ENCODE data around the gene DNAJB6. TPM values are rescaled to one million over a fixed set of nuclear protein-coding genes. Genes with fewer than 3 reads are reported as not detected.

DNAJB6 gene
- total RNA-seq, 1 experiment from 2014 or later: 124 TPM

DNA sequence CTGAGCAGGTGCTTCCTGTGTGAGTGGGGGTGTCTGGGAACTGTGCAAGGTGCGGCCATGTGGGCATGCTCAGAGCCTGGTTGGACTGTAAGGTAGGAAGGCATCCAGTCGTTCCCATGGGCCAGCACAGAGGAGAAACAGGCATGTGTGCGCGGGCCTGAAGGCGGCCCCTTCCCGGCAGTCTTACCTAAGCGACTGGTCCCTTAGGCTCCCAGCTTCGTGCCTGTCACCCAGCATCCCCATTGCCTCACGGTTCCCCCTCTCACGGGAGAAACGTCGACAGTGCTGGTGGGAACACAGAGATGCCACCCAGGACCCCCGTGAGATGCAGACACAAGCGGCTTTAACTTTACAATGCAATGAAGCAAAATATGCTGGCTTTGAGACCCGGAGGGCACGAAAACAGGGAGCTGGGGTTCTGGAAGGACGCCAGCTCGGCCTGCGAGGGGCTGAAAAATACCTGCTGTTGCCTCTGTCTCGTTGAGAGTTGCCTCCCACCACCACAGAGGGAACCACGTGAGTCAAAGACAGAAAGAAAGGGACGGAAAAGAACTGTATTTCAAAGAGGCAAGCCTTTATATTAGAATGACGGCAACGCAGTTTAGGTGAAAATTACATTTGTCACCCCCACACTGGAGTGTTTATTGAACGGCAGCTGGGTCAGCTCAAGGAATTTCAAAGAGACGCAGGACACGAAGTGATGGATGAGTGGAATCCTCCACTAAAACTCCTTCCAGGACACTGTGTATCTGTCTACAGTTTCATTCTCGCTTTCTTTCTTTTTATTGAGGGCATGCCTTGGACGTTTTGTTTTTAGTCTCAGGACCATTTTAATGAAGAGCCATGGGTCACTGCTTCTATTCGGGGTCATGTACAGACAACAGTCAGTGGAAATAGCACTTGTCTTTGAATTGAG is 128.4 kb downstream of the DNAJB6 start:
- H3K4me3 Mint-ChIP-seq (ENCODE audit: unreplicated experiment): no peak overlapping the region
- peaks cover 26% of the 10 kb centered on the region for H3K27me3 Mint-ChIP-seq (ENCODE audit: insufficient read depth, unreplicated experiment)
- POLR2A ChIA-PET: no interaction called here
- DNase-seq (ENCODE audit: unreplicated experiment): no peak
- TF ChIP-seq, protein P1, sequence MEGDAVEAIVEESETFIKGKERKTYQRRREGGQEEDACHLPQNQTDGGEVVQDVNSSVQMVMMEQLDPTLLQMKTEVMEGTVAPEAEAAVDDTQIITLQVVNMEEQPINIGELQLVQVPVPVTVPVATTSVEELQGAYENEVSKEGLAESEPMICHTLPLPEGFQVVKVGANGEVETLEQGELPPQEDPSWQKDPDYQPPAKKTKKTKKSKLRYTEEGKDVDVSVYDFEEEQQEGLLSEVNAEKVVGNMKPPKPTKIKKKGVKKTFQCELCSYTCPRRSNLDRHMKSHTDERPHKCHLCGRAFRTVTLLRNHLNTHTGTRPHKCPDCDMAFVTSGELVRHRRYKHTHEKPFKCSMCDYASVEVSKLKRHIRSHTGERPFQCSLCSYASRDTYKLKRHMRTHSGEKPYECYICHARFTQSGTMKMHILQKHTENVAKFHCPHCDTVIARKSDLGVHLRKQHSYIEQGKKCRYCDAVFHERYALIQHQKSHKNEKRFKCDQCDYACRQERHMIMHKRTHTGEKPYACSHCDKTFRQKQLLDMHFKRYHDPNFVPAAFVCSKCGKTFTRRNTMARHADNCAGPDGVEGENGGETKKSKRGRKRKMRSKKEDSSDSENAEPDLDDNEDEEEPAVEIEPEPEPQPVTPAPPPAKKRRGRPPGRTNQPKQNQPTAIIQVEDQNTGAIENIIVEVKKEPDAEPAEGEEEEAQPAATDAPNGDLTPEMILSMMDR (IDR thresholded peaks at IDR 0.05; ENCODE audit: unreplicated experiment): no peak
- no peaks in the 10 kb centered on the region for H3K9me3 Mint-ChIP-seq (ENCODE audit: unreplicated experiment)
- no peaks in the 10 kb centered on the region for H3K4me1 Mint-ChIP-seq (ENCODE audit: insufficient read depth, unreplicated experiment)
- intact Hi-C loops (cut with micrococcal nuclease): no loop called here
- H3K36me3 Mint-ChIP-seq (ENCODE audit: insufficient read depth, unreplicated experiment): no peaks in the 10 kb centered on the region
- H3K27ac Mint-ChIP-seq (ENCODE audit: low read depth, unreplicated experiment): no peak overlapping the region
- BruUV-seq (replicated peaks): no TSS peak
- CTCF ChIA-PET: interaction anchor here (0.5 kb wide), 1 partner anchor 889 kb away, joined by 3 read pairs; no protein-coding TSS in a partner anchor

- Mint-ChIP-seq H3K4me3 (ENCODE audit: unreplicated experiment) (no peak overlapping the region), H3K36me3 (ENCODE audit: insufficient read depth, unreplicated experiment) (no peaks in the 10 kb centered on the region), H3K9me3 (ENCODE audit: unreplicated experiment) (no peaks in the 10 kb centered on the region), H3K27me3 (ENCODE audit: insufficient read depth, unreplicated experiment) (peaks cover 26% of the 10 kb centered on the region), H3K27ac (ENCODE audit: low read depth, unreplicated experiment) (no peak overlapping the region), H3K4me1 (ENCODE audit: insufficient read depth, unreplicated experiment) (no peaks in the 10 kb centered on the region)
- ChIA-PET POLR2A (no interaction called here), CTCF (interaction anchor here (0.7 kb wide), 1 partner anchor 720 kb away, joined by 3 read pairs; no protein-coding TSS in a partner anchor)
- intact Hi-C loops (cut with micrococcal nuclease): no loop called here
- no peak for DNase-seq (ENCODE audit: unreplicated experiment)
- no TSS peak for BruUV-seq (replicated peaks)
- TF ChIP-seq, protein P1 (IDR thresholded peaks at IDR 0.05; ENCODE audit: unreplicated experiment): no peak
Measured at GRCh38 chr7:157465891-157466866, 129.4 kb downstream of the DNAJB6 start.

DNA sequence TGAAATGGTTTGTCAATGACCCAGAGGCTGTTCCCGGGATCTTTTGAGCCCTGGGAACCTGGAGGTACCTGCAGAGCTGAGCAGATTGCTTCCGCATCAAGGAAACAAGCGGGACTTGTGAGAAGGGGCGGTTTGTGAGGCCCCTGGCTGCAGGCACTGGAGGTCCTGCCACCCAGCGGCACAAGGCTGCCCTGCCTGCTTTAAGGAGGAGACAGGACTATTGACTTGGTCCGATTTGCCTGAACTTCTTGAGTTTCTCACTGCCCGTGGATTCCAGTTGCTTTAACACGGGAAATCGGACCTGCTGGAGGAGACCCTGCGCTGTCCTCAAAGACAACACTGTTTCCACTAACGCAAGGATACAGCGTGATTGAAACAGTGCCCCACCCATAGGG is 130.1 kb downstream of the DNAJB6 start:
- intact Hi-C loops (cut with micrococcal nuclease): no loop called here
- TF ChIP-seq, protein P1 (IDR thresholded peaks at IDR 0.05; ENCODE audit: unreplicated experiment): no peak
- DNase-seq (ENCODE audit: unreplicated experiment): no peak
- POLR2A ChIA-PET: no interaction called here
- Mint-ChIP-seq H3K4me1 (ENCODE audit: insufficient read depth, unreplicated experiment) (no peaks in the 10 kb centered on the region), H3K27me3 (ENCODE audit: insufficient read depth, unreplicated experiment) (peaks cover 26% of the 10 kb centered on the region), H3K4me3 (ENCODE audit: unreplicated experiment) (no peak overlapping the region), H3K27ac (ENCODE audit: low read depth, unreplicated experiment) (no peak overlapping the region), H3K36me3 (ENCODE audit: insufficient read depth, unreplicated experiment) (no peaks in the 10 kb centered on the region), H3K9me3 (ENCODE audit: unreplicated experiment) (no peaks in the 10 kb centered on the region)
- CTCF ChIA-PET: interaction anchor here (0.7 kb wide), 1 partner anchor 721 kb away, joined by 3 read pairs; no protein-coding TSS in a partner anchor
- no TSS peak for BruUV-seq (replicated peaks)

Other genes with a start within 250 kb of the DNAJB6 start
- gene UBE3C, start 198.1 kb upstream of the DNAJB6 start, total RNA-seq (2022): 61.9 and 72.8 TPM in 2 replicates

All from MCF 10A (cell line).